ENCODE data around the gene ZSCAN22. TPM values are rescaled to one million over a fixed set of nuclear protein-coding genes. Genes with fewer than 3 reads are reported as not detected.

The ZSCAN22 gene
- total and polyA plus RNA-seq, 2 of the 13 experiments (the other 11 are each of a cell fraction or from before 2014, with no cell fraction given): 2.5 to 3.5 TPM

DNA sequence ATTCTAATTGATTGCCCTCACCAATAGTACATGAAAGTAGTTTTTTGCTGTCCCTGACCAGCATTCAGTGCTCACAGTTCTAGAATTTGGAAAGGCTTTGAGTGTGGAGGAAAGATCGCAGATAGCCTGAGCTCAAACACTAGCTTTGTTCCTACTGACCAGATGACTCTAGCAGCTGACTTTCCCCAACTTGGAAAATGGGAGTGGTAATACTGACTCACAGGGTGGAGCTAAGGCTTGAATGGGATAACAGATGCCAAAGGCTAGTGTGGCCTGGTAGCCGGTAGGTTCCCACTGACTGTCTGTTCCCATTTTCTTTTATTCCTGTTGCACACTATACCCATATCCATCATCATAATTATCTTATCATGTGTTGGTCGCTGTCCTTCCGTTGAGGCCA, 3.7 kb downstream of the ZSCAN22 start:
- WGBS (ENCODE audit: low lambda C conversion rate): 94% methylated on average over 4 of the region's 4 CpGs
- in situ Hi-C loops (cut with HindIII; ENCODE audit: extremely low pct_ligation_motif_present, low pct_unique_long_range_greater_than_20kb): no loop called here

DNA sequence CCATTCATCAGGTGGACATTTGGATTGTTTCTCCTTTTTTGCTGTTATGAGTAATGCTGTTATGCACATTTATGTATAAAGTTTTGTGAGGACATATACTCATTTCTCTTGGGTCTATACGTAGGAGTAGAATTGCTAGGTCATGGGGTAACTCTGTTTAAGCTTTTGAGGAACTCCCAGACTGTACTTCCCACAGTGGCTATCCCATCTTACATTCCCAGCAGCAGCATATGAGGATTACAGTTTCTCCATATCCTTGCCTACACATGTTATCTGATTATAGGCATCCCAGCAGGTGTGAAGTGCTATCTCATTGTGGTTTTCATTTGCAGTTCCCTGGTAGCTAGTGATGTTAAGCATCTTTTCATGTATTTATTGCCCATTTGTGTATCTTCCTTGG, 5.9 kb downstream of the ZSCAN22 start:
- H3K27ac ChIP-seq (ENCODE audit: extremely low read length, insufficient read depth, low read length): no peak overlapping the region
- POLR2A ChIA-PET: interaction anchor here (1.3 kb wide), 1 partner anchor 30 kb away, joined by 5 read pairs; the partner anchor contains the start of gene ZNF497
- H2AFZ ChIP-seq (ENCODE audit: low read length): no peak overlapping the region
- ATAC-seq (no peak), FAIRE-seq (no peak), DNase-seq (ENCODE audit: low spot score) (no peak)
- H3K27me3 ChIP-seq (ENCODE audit: control insufficient read depth in 1 of 2, insufficient read depth in 2 of 2, low read length in 2 of 2): no peaks in the 10 kb centered on the region; a peak in 1 of 5 replicates
- CTCF ChIA-PET (ENCODE audit: low intra/inter-chr PET ratio, low total read pairs): no interaction called here
- peaks cover 23% of the 10 kb centered on the region for H3K4me1 ChIP-seq (ENCODE audit: insufficient read depth, low read length)
- no peak overlapping the region for H3K4me2 ChIP-seq (ENCODE audit: low read depth, low read length)
- no peak overlapping the region for H3K9ac ChIP-seq (ENCODE audit: insufficient read depth, low read depth, low read length)
- no peaks in the 10 kb centered on the region for H4K20me1 ChIP-seq (ENCODE audit: insufficient read depth, low read length)
- H3K36me3 ChIP-seq (replicated peaks in 1 of 2; ENCODE audit: control insufficient read depth in 1 of 2, insufficient read depth in 2 of 2, low read length in 2 of 2): peaks cover 8 to 25% of the 10 kb centered on the region in 2 experiments; a peak in 4 of 5 replicates
- intact Hi-C loops (cut with micrococcal nuclease; ENCODE audit: unreplicated experiment) (no loop called here), in situ Hi-C loops (cut with HindIII; ENCODE audit: extremely low pct_ligation_motif_present, low pct_unique_long_range_greater_than_20kb) (no loop called here)
- peaks cover 6% of the 10 kb centered on the region for H3K79me2 ChIP-seq (ENCODE audit: insufficient read depth, low read length)
- H3K9me3 ChIP-seq (ENCODE audit: low read length): no peaks in the 10 kb centered on the region
- BruUV-seq (replicated peaks): no TSS peak
- WGBS (ENCODE audit: low lambda C conversion rate): 90% methylated on average over 1 of the region's 1 CpG
- no peak overlapping the region for H3K4me3 ChIP-seq (replicated peaks in 1 of 3; ENCODE audit: insufficient read depth in 1 of 3, low read depth in 2 of 3, low read length in 3 of 3)
- TF ChIP-seq, protein P1, sequence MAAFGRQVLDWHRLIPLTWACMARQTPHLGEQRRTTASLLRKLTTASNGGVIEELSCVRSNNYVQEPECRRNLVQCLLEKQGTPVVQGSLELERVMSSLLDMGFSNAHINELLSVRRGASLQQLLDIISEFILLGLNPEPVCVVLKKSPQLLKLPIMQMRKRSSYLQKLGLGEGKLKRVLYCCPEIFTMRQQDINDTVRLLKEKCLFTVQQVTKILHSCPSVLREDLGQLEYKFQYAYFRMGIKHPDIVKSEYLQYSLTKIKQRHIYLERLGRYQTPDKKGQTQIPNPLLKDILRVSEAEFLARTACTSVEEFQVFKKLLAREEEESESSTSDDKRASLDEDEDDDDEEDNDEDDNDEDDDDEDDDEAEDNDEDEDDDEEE (CRISPR knock-in tag; IDR thresholded peaks at IDR 0.05): no peak
- TF ChIP-seq ZNF547 (CRISPR knock-in tag; IDR thresholded peaks at IDR 0.05) (no peak), ZNF446 (CRISPR knock-in tag; IDR thresholded peaks at IDR 0.05) (no peak), FOXK2 (IDR thresholded peaks at IDR 0.05) (no peak)
- TF ChIP-seq, protein P2, sequence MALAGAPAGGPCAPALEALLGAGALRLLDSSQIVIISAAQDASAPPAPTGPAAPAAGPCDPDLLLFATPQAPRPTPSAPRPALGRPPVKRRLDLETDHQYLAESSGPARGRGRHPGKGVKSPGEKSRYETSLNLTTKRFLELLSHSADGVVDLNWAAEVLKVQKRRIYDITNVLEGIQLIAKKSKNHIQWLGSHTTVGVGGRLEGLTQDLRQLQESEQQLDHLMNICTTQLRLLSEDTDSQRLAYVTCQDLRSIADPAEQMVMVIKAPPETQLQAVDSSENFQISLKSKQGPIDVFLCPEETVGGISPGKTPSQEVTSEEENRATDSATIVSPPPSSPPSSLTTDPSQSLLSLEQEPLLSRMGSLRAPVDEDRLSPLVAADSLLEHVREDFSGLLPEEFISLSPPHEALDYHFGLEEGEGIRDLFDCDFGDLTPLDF (CRISPR knock-in tag; IDR thresholded peaks at IDR 0.05): no peak

More for the DNA sequence above, 3.7 kb downstream of the ZSCAN22 start:
- FAIRE-seq (no peak), ATAC-seq (no peak), DNase-seq (ENCODE audit: low spot score) (no peak)
- Histone ChIP-seq H3K79me2 (ENCODE audit: insufficient read depth, low read length) (peaks cover 19% of the 10 kb centered on the region), H3K36me3 (replicated peaks in 1 of 2; ENCODE audit: control insufficient read depth in 1 of 2, insufficient read depth in 2 of 2, low read length in 2 of 2) (peaks cover 5 to 10% of the 10 kb centered on the region in 2 experiments; a peak in 3 of 5 replicates), H3K4me1 (ENCODE audit: insufficient read depth, low read length) (peaks cover 32% of the 10 kb centered on the region), H3K9me3 (ENCODE audit: low read length) (no peaks in the 10 kb centered on the region), H3K4me3 (replicated peaks in 1 of 3; ENCODE audit: insufficient read depth in 1 of 3, low read depth in 2 of 3, low read length in 3 of 3) (no peak overlapping the region), H3K27ac (ENCODE audit: extremely low read length, insufficient read depth, low read length) (no peak overlapping the region), H3K9ac (ENCODE audit: insufficient read depth, low read depth, low read length) (no peak overlapping the region), H3K27me3 (ENCODE audit: control insufficient read depth in 1 of 2, insufficient read depth in 2 of 2, low read length in 2 of 2) (no peaks in the 10 kb centered on the region; a peak in 1 of 5 replicates), H4K20me1 (ENCODE audit: insufficient read depth, low read length) (no peaks in the 10 kb centered on the region), H3K4me2 (ENCODE audit: low read depth, low read length) (no peak overlapping the region), H2AFZ (ENCODE audit: low read length) (no peak overlapping the region)
- ChIA-PET POLR2A (interaction anchor here (0.8 to 1.6 kb wide), 2 partner anchors 32 to 78 kb away, joined by 3 to 5 read pairs; partner anchors contain the start of genes ZNF497 and ZNF584), CTCF (ENCODE audit: low intra/inter-chr PET ratio, low total read pairs) (no interaction called here)
- intact Hi-C loops (cut with micrococcal nuclease; ENCODE audit: unreplicated experiment): no loop called here
- TF ChIP-seq, protein P3, sequence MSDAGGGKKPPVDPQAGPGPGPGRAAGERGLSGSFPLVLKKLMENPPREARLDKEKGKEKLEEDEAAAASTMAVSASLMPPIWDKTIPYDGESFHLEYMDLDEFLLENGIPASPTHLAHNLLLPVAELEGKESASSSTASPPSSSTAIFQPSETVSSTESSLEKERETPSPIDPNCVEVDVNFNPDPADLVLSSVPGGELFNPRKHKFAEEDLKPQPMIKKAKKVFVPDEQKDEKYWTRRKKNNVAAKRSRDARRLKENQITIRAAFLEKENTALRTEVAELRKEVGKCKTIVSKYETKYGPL (CRISPR knock-in tag; IDR thresholded peaks at IDR 0.05): no peak
- TF ChIP-seq, protein P4, sequence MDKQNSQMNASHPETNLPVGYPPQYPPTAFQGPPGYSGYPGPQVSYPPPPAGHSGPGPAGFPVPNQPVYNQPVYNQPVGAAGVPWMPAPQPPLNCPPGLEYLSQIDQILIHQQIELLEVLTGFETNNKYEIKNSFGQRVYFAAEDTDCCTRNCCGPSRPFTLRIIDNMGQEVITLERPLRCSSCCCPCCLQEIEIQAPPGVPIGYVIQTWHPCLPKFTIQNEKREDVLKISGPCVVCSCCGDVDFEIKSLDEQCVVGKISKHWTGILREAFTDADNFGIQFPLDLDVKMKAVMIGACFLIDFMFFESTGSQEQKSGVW (CRISPR knock-in tag; IDR thresholded peaks at IDR 0.05; ENCODE audit: borderline replicate concordance): no peak
- TF ChIP-seq ZNF567 (CRISPR knock-in tag; IDR thresholded peaks at IDR 0.05; ENCODE audit: borderline replicate concordance) (no peak), ERF (CRISPR knock-in tag; IDR thresholded peaks at IDR 0.05) (no peak), ZNF20 (CRISPR knock-in tag; IDR thresholded peaks at IDR 0.05) (no peak), ZBTB42 (CRISPR knock-in tag; IDR thresholded peaks at IDR 0.05) (no peak), KLF11 (CRISPR knock-in tag; IDR thresholded peaks at IDR 0.05) (no peak), ZNF776 (CRISPR knock-in tag; IDR thresholded peaks at IDR 0.05) (no peak), PRPF4 (IDR thresholded peaks at IDR 0.05; ENCODE audit: low read depth, low read length, poor library complexity, severe bottlenecking) (no peak), EZH2 (conservative IDR thresholded peaks at IDR 0.05; ENCODE audit: low read depth, low read length) (no peak), ZNF24 (IDR thresholded peaks at IDR 0.05) (no peak), RNF2 (conservative IDR thresholded peaks at IDR 0.05; ENCODE audit: low read depth) (no peak), SOX5 (CRISPR knock-in tag; IDR thresholded peaks at IDR 0.05; ENCODE audit: borderline replicate concordance) (no peak), ARNT (IDR thresholded peaks at IDR 0.05) (no peak)
- BruUV-seq (replicated peaks): no TSS peak
